HG03060 (cell line): ENCODE results near the gene PELI1.

Experiments used
- ATAC-seq: cut with Tn5 transposase; IDR thresholded peaks from one replicate; pipeline ENCODE4 v1.9.1; 2021; ENCODE audit warnings: low read depth, moderate number of reproducible peaks; ENCODE audit not compliant: unreplicated experiment

The PELI1 gene

GRCh38 chr2:64162516-64162915, 18.3 kb upstream of the PELI1 start:
- ATAC-seq = no peak

GRCh38 chr2:64157792-64158191, 13.6 kb upstream of the PELI1 start:
- no peak for ATAC-seq

GRCh38 chr2:64153811-64154210, 9.6 kb upstream of the PELI1 start:
- ATAC-seq = no peak

GRCh38 chr2:64151476-64151875, 7.3 kb upstream of the PELI1 start:
- no peak for ATAC-seq

GRCh38 chr2:64145714-64146113, 1.5 kb upstream of the PELI1 start:
- no peak for ATAC-seq

- ATAC-seq = no peak
Observed at GRCh38 chr2:64145119-64145518, 899 bp upstream of the PELI1 start.

GRCh38 chr2:64143169-64144056, 807 bp downstream of the PELI1 start:
- no peak for ATAC-seq

GRCh38 chr2:64142741-64143168, 1.5 kb downstream of the PELI1 start:
- ATAC-seq = no peak

GRCh38 chr2:64141674-64142405, 2.4 kb downstream of the PELI1 start:
- ATAC-seq = no peak

GRCh38 chr2:64140665-64141200, 3.5 kb downstream of the PELI1 start:
- ATAC-seq = no peak

GRCh38 chr2:64139956-64140355, 4.3 kb downstream of the PELI1 start:
- no peak for ATAC-seq

- no peak for ATAC-seq
Observed at GRCh38 chr2:64137996-64138395, 6.2 kb downstream of the PELI1 start.

GRCh38 chr2:64137567-64137966, 6.7 kb downstream of the PELI1 start:
- ATAC-seq = no peak

GRCh38 chr2:64135421-64135820, 8.8 kb downstream of the PELI1 start:
- no peak for ATAC-seq

GRCh38 chr2:64134813-64135212, 9.4 kb downstream of the PELI1 start:
- ATAC-seq = no peak

GRCh38 chr2:64133828-64134227, 10.4 kb downstream of the PELI1 start:
- ATAC-seq = no peak

GRCh38 chr2:64133354-64133753, 10.9 kb downstream of the PELI1 start:
- ATAC-seq = no peak

- no peak for ATAC-seq
Observed at GRCh38 chr2:64130333-64130732, 13.9 kb downstream of the PELI1 start.

- no peak for ATAC-seq
Observed at GRCh38 chr2:64128943-64129391, 15.3 kb downstream of the PELI1 start.

GRCh38 chr2:64128406-64128805, 15.8 kb downstream of the PELI1 start:
- ATAC-seq = no peak

GRCh38 chr2:64127119-64127518, 17.1 kb downstream of the PELI1 start:
- no peak for ATAC-seq
